Glomerular visceral epithelial cell (primary cell): Measurements from ENCODE around the gene CCDC60.

Experiments used
- DNase-seq: peaks from one replicate; pipeline ENCODE4 v3.0.0-alpha.2; 2016; ENCODE audit errors: extremely low spot score

CCDC60 gene, protein sequence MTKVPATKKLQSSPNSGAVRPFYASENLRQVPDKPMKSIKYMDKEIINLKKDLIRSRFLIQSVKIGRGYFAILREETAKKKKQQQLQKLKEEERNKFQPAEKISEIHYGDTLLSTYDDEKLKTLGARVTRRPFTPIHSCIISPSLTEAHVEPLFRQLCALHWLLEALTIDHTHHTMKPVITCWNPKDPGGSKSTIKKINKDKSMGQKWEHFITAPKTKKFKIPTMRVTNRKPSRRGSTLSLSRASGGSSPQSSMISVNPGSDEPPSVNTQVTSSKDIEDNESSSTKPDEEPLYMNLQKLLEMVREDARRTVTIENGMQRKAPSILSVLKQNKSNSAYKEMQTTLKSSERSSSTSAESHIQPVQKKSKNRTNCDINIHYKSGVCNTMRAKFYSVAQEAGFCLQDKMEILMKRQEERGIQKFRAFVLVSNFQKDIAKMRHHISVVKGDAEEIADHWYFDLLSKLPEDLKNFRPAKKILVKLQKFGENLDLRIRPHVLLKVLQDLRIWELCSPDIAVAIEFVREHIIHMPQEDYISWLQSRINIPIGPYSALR

DNA sequence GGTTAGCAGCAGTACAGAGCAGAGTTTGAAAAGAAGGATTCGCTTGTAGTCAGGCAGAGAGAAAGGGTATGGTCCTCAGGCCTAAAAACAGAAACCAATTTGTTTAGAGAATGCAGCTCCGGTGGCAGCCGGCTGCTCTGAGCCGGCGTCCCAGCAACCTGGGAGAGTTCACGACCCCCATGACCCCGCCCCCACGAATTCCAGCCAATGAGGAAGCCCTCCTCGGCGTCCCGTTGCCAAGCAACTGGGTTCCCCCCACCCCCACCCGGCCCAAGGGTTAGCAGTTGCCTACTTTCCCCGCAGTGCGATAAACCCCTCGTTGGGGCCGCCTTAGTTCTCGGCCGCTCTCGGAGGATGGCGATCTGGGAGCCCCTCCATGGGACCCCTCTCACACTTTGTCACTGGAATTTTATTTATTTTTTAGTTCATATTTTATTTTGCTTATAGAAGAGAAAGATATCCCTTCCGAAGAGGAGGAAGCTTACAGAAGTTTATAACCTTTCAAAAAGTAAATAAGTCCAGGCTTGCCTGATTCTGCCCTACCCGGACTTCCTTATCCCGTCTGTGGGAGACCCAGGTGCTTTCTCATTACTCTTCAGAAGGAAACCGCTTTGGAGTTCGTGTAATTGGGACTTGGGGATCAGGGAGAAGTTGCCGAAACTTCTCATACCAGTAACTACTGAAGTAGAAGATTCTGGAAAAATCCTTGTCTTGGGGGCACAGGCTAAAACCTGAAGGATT lies at the start of gene CCDC60:
TSS of gene CCDC60 (plus strand) at position 300 of the 741 bp plus-strand sequence. CDS start 448 bp downstream, outside the sequence.
- no peak for DNase-seq

DNA sequence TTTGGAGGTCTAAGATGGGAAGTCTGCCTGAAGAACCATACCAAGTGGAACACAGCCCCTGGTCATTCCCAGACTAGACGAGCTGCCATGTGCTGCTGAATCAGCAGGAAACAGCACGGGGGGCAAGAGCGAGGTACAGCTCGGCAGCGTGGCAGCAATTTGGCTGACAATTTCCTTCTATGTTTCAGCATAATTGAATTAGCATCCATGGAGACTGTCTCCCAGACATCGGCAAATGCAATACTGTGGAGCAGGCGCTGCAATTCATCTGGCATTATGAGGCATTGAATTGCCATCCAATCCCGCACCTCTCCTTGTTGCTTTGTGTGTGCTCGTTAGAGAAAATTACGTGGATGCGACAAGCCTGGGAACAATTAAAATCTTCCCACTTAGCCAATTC lies 46.0 kb upstream of the CCDC60 start:
- no peak for DNase-seq

DNA sequence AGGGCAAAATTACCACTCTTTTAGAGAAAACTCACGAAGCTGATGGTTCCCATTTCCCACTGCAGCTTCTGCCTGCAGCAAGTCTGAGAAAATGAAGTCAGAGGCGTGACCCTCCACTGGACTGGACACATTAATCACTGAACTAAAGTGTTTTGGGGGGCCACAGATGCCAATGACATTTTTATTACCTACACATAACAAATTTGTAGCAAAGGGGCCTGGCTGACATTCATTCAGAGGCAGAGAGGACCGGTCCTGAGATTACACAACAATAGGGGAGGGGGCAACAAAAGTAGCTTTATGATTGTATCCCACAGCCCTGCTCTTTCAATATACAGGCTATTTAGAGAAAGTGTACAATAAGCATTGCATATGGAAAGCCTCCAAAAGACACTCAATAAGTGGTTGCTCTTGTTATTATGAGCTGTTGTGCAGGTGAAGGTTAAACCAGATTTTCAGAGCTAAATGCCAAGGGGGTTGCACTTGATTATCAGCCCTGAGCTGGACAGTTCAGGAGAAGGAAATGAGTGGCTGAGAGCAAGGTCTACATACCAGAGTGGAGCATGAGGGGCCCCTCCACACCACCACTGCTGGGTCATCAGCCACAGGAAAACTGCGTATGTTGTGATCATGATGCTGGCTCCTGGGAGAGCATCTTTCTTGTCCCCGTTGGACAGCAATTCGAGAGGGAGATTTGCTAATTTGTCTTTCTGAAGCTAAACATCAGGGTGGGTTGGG lies 41.5 kb upstream of the CCDC60 start:
- DNase-seq, result no peak

DNA sequence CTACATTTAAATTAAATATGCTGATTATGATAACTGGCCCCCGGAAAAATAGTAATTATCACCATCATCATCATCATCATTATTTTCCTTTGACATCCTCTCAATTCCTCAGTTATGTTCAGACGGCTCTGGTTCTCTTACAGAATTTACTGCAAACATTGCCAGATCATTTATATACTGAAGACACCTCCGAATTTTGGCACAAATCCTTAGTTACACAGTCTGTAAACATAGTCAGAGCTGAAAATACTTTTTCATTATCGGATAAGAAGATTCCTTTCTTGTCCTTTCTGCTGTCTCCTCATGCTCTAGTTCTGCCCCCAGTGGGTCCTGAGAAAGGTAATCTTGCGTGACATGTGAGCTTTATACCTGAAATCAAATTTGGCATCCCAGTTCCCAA lies 40.3 kb upstream of the CCDC60 start:
- no peak for DNase-seq

DNA sequence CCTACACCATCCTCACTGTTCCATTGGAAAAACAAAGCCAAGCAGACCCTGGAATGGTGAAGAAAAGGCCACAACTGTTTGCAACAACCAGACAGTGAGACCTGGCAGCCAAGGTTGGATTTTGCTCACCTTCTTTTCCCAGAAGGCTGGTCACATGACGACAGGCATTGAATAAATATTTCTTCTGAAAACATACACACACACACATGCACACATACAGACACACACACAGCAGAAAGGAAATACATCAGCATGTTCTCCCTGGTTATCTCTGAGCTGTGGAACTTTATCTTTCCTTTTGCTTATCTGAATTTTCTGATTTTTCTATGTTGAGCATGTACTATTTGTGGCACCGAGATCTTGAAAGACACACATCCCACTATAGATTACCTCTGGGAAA lies 38.0 kb upstream of the CCDC60 start:
- DNase-seq, result no peak

DNA sequence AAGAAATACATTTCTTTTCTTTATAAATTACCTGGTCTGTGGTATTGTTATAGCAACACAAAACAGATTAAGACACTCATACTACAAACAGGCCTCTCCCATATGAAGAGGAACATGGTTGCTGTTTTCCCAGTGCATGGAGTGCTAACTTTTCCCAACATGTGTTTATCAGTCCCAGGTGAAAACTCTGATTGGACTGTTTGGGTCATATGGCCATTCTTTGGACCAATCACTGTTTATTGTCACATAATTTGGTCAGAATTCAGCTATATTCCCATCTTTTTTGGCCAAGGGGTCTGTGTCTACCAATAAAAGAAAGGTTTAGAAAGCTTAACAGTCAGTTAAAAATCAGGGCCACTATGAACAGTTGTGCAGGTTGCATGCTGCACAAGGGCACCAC lies 35.4 kb upstream of the CCDC60 start:
- no peak for DNase-seq

DNA sequence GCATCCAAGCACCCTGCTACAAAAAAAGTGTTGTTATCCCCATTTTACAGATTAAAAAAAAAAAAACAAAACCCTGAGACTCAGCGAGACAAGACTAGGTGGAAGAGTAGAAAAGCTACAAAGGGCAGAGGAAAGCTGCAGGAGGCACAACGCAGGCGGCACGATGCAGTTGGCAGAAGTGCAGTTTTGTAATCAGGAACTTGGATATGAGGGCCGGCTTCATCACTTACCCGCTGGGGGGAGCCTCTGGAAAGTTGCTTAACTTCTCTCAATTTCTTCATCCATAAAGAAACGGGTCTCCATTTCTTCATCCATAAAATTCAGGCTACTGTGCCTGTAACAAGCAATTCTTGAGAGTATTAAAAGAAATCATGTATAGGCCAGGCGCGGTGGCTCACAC lies 33.1 kb upstream of the CCDC60 start:
- DNase-seq, result no peak

DNA sequence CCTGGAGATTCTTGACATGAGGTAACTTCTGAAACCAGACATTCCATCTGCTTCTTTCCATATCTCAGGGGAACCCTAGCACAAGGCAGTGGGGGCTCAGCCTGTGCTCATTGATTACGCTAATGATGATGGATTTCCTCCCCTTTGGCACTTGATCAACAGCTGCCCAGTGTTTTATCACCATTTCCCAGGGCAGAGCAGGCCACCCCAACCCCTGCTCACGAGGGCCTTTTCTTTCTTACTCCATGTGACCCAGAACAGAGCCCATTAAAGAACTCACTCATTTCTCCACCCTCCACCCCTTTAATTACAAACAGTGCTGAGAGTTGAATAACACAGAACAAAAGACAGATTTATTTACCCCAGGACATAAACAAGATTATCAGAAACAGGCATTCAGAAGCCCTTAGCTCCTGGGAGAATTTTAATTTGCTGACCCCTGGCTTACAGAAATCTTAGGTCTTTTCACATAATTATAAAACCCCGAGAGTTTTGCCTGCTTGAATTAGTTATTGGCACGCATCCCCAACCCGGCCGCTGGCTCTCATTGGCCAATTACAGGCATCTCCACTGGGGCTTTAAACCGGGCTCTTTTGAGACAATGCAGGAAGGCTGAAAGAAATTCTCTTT lies 32.0 kb upstream of the CCDC60 start:
- DNase-seq, result no peak

DNA sequence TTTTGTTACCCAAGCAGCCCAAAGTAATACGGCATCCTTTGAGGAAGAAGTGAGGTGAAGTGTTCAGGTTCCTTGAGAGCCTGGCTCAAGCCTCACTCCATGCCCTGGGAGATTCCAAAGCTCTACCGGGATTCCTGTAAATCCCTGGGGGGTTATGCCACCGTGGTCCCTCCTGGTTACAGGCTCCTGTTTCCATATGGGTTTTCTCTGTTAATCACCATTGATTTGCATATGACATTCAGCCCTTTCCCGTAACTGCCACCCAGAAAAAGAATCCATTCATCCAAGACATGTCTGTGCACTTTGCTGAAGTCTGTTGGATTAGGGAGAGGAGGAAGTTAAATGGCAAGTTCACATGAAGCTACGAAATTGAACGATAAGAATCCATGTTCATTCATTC lies 27.9 kb upstream of the CCDC60 start:
- DNase-seq, result no peak

DNA sequence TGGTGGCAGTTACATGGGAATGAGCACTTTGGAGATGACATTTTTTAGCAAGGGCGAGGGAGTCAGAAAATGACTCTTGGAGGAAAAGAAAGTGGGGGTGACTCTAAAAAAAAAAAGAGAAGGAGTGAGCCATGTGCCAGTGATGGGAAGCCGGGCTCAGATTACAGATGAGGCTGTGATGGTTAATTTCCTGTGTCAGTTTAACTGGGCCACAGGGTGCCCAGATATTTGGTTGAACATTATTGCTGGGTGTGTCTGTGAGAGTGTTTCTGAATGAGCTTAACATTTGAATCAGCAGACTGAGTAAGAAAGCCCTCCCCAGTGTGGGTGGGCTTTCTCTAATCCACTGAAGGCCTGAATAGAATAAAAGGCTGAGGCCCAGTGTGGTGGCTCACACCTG lies 26.8 kb upstream of the CCDC60 start:
- DNase-seq, result no peak

DNA sequence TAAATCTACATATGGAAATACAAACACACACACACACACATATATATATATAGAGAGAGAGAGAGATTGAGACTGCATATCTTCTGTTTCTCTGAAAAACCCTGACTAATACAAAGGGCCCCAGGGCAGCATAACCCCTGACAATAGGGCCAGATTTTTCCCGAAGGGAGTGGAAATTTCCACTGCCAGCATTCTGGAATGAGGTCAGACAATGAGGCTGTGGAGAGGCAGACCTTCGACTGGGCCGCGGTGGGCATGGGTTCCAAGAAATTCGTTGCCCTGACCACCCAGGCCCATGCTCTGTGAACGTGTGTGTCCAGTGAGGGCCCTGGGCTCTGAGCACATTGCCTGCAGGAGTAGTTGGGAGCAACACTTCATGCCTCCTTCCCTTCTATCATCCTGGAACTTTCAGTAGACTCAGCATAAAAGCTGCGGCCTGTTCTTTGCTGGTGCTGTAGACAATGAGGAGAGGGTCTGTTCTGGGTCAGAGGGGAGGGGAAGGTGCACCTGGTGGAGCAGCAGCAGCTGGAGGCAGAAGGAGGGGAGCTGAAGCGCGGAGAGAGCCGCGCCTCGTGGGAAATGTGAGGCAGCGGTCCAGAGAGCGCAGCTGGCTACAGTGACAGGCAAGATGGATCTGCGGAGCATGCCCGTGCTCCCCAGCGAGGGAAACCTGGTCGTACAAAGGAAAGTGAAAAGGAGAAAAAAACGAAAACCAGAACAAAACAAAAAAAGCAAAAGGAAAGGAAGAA lies 25.6 kb upstream of the CCDC60 start:
- no peak for DNase-seq

DNA sequence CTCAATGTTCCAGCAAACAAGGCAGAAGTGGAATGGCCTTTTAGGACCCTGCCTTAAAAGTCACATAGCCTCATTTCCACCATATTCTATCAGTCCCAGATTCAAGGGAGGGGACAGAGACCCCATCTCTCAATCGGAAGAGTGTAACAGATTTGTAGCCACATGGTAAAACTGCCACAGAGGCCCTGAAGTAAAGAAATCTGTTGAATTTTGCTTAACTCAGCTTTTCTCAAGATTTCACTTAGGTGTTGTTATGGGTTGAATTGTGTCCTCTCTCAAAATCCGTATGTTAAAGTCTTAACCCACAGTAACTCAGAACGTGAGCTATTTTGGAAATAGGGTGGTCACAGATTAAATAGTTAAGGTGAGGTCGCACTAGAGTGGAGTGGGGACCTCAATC lies 22.7 kb upstream of the CCDC60 start:
- no peak for DNase-seq

DNA sequence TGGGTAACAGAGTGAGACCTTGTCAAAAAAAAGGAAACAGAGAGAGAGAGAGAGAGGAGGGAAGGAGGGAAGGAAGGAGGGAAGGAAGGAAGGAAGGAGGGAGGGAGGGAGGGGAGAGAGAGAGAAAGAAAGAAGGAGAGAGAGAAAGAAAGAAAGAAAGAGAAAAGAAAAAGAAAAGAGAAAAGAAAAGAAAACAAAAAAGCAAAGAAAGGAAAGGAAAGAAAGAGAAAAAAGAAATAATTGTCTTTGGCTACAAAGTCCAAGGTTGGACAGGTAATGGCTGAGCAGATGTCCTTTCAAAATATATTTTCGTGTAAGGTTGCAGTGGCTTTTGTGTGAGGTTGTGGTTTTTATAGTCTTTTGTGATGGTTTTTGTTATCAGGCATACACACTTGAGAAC lies 21.6 kb upstream of the CCDC60 start:
- no peak for DNase-seq

DNA sequence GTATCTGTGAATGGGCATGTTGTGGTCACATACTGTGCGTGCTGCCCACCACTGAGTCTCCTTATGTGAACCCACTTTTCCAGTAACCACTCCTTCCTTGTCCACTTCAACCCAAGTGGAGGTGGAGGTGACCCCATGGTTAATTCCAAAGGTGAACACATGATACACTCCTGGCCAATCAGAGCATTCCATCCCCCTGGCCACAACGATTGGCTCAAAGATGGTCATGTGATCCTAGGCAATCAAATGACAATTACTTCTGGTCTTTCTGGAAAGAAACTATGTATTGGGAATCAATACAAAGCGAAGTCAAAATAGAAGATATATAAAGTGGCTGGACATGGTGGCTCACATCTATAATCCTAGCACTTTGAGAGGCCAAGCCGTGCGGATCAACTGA lies 20.2 kb upstream of the CCDC60 start:
- DNase-seq, result no peak

DNA sequence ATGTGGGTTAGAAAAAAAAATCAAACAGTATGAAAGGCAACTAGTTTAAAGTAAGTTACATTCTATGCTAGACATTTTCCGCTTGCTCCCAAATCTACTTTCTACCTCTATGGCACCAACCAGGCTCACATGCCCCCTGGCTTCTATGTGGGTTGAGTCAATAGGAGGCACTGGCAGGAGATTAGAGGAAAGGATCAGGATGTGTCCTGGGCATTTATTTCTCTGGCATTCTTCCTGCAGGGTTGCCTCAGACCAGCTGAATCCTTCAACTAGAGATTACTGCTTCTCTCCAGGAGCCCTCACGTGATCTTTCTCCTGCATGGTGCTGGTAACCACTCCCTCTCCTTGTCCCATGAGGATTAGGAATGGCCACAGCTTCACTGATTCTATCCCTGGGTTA lies 14.9 kb upstream of the CCDC60 start:
- no peak for DNase-seq

DNA sequence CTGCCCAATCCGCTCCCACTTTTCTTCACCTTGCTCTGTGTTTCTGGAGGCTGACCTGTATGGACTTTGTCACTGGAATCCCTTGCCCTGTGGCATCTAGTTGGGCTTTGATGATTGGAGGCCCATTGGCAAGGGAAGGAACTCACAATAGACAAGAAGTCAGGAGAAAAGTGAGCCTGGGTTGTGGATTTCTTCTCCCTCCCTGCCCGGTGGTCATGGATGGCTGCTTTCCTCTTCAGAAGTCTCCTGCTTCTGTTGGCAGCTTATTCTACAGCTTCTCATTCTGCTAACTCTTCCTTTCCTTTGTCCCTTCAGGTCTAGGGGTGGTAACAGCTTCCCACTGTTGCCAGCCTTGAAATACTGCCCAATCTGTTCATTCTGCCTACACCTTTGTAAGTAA lies 13.9 kb upstream of the CCDC60 start:
- no peak for DNase-seq

DNA sequence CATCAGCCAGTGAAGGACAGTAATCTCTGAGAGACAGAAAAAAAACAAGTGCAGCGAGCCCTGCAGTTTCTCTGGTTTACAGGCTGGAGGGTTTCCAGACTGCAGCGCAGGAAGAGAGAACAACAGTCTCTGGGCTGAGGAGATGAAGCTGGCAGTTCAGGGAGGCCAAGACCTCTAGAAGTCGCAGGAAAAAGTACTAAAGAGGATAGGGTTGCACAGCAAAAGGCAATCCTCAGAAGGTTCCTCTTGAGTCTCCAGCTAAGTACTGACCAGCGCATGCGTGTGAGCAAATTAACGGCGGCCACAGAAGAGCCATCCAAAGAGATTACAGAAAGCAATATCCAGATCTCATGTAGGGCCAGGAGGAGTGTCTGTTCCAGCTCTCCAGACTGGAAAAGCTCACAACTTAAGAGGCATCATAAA lies 12.2 kb upstream of the CCDC60 start:
- DNase-seq, result no peak

DNA sequence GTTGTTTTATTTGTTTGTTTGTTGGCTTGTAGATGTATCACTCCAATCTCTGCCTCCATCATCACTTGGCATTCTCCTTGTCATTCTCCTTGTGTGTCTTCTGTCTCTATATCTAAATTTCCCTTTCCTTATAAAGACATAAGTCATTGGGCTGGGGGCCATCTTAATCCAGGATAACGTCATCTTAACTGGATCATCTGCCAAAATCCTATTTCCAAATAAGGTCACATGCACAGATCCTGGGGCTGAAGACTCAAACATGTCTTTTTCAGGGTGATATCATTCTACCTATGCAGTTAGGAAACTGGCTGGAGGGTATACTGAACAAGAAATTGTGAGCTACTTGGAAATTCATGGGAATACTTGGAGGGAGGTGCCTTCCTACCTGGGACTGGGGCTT lies 8.7 kb upstream of the CCDC60 start:
- DNase-seq, result no peak

DNA sequence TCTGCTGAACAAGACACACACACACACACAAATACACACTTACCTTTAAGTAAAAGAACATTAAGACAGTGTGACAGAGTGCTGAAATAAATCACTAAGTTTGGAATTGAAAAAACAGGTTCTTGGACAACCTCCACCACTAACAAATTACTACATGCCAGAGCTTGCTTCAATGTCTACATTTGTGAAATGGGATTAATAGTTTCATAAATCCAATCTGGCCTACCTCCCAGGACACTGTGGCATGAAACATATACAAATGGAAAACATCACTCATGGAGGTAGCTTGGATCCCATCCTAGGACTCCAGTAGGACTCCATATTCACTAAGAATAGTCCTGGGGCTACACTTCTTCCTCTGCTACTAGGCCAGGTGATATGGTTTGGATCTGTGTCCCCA lies 8.2 kb upstream of the CCDC60 start:
- no peak for DNase-seq

DNA sequence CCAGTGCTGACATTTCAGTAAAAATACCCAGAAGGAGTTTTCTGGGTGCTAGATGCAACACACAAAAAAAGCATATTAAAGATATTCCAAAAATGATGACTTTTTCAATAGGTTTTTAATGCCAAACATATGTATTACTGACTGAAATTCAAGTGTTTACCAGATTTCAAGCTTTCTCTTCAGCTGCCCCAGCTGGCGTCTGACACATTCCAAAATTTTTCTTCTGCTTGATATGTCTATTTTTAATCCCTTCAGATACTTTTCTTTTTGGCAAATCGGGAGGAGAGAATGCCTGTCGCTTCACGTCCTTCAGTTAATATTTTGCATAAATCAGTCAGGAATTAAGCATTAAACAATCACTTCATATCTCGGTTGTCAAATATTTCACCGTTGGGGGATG lies 7.1 kb upstream of the CCDC60 start:
- DNase-seq, result no peak

DNA sequence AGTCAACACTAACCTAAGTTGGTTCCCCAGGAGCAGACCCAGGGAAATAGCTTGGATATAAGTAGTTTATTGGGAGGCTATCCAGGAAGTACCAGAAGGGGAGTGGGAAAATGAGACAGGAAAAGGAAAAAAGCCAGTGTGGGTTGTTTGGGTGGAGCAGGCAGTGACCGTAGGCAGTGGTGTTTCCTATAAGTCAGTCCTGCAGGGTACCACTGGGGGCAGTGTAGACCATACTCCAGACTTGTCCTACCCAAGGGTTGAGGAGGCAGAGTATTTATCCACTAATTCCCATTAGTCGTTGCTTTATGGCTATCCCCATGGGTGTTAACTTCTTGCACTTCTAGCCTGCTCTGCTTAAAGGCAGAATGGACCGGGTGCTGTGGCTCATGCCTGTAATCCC lies 6.4 kb upstream of the CCDC60 start:
- no peak for DNase-seq
